Smooth muscle cell of the pulmonary artery (primary cell): Measurements from ENCODE around the gene KRTAP10-9. TPM values are rescaled to one million over a fixed set of nuclear protein-coding genes. Genes with fewer than 3 reads are reported as not detected.

Source experiments
- total RNA-seq: library from RNA; depleted of rRNA; stranded (reverse); fragments of >200 nt; gene quantifications from 2 replicates; pipeline ENCODE4 v1.2.3, GENCODE V29; 2014

The KRTAP10-9 gene, protein sequence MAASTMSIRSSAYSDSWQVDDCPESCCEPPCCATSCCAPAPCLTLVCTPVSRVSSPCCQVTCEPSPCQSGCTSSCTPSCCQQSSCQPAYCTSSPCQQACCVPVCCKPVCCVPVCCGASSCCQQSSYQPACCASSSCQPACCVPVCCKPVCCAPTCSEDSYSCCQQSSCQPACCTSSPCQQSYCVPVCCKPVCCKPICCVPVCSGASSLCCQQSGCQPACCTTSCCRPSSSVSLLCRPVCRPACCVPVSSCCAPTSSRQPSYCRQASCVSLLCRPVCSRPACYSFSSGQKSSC
- total RNA-seq: not detected in 2 replicates

DNA sequence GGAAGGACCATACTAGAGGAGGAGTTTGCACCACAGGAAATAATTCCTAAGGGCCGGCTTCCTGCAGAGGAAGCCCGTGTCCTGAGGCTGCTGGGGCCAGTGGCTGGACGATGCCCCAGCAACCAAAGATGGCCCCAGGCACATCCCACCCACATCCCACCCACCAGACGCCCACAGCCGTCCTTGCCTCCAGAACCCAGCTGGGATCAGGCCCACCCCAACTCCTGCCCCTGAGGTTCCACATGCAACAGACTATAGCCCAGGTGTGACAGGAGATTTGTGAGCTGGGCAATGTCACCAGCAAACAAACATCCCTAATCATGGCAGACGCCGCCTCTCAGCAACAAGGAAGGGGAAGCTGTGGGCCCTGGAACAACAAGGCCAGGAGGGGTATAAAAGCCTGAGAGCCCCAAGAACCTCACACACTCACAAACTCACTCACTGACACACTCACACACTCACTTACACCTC, at the start of gene KRTAP10-9:
Gene KRTAP10-9, plus strand, starts transcription at position 421 of the 471 bp plus-strand sequence. CDS start 79 bp downstream, outside the sequence.

DNA sequence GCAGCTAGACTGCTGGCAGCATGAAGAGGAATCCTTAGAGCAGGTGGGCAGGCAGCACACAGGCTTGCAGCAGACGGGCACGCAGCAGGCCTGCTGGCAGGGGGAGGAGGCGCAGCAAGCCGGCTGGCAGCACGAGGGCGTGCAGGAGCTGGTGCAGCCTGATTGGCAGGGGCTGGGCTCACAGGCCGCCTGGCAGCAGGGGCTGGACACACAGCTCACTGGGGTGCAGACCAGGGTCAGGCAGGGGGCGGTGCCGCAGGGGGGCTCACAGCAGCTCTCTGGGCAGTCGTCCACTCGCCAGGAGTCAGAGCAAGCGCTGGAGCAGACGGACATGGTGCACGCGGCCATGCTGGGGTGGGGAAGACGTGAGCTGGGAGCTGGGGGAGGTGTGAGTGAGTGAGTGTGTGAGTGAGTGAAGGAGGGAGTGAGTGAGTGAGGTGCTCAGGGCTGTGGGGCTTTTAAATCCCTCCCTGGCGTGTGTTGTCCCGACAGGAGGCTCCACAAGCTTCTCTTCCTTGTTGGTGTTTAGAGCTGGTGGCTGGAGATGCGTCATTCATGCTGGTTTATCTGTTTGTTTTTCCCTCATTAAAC, 46.6 kb upstream of the KRTAP10-9 start, which contains the start of gene KRTAP10-5:
Gene KRTAP10-5, minus strand, starts transcription at position 374 of the 591 bp plus-strand sequence. Its CDS starts 26 bp downstream, at position 348.

GRCh38 chr21:44592446-44593311, 34.2 kb upstream of the KRTAP10-9 start, which contains the start of gene KRTAP10-6:
TSS of gene KRTAP10-6 (minus strand) at chr21:44592505. CDS start at chr21:44592484, 21 bp downstream.

GRCh38 chr21:44600118-44600978, 26.5 kb upstream of the KRTAP10-9 start, which contains the start of gene KRTAP10-7:
TSS of gene KRTAP10-7 (plus strand) at chr21:44600597. CDS start at chr21:44600622, 25 bp downstream.

DNA sequence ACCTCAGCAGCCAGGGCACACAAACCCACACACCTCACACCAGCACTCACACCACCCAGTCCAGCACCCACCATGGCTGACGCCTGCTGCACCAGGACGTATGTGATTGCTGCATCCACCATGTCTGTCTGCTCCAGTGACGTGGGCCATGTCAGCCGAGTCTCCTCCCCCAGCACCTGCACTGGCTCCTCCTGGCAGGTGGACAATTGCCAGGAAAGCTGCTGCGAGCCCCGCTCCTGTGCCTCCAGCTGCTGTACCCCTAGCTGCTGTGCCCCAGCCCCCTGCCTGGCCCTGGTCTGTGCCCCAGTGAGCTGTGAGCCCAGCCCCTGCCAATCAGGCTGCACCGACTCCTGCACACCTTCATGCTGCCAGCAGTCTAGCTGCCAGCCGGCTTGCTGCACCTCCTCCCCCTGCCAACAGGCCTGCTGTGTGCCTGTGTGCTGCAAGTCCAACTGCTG, 14.8 kb upstream of the KRTAP10-9 start, which contains the start of gene KRTAP10-8:
Gene KRTAP10-8, plus strand, starts transcription at position 51 of the 458 bp plus-strand sequence. Its CDS starts 22 bp downstream, at position 73.

DNA sequence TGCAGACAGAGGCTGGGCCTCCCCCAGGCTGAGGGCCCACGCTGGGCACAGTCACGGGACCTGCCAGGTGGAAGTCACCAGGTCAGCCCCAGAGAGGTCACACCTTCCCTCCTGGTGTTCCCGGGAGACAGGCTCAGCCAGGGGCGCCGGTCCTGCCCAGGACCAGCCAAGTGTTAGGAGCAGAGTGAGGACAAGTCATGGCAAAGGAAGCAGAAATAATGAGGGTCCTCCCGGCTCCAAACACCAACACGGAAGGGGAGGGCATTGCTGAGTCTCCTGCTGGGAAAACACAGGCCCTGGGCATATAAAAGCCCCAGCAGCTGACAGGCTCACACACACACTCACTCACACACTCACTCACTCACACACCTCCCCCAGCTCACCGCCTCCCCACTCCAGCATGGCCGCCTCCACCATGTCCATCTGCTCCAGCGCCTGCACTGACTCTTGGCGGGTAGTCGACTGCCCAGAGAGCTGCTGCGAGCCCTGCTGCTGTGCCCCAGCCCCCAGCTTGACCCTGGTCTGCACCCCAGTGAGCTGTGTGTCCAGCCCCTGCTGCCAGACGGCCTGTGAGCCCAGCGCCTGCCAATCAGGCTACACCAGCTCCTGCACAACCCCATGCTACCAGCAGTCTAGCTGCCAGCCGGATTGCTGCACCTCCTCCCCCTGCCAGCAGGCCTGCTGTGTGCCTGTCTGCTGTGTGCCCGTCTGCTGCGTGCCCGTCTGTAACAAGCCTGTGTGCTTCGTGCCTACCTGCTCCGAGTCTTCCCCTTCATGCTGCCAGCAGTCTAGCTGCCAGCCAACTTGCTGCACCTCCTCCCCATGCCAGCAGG, 10.3 kb downstream of the KRTAP10-9 start, which contains the start of gene KRTAP10-10:
Gene KRTAP10-10, plus strand, starts transcription at position 339 of the 833 bp plus-strand sequence. Its CDS starts 62 bp downstream, at position 401.

GRCh38 chr21:44646366-44647221, 19.7 kb downstream of the KRTAP10-9 start, which contains the start of gene KRTAP10-11:
TSS of gene KRTAP10-11 (plus strand) at chr21:44646414. CDS start at chr21:44646459, 45 bp downstream.

GRCh38 chr21:44654576-44655175, 27.8 kb downstream of the KRTAP10-9 start, which contains the start of gene KRTAP12-4:
TSS of gene KRTAP12-4 (minus strand) at chr21:44654659. CDS start at chr21:44654614, 45 bp downstream.

GRCh38 chr21:44657635-44658540, 31.0 kb downstream of the KRTAP10-9 start, which contains the start of gene KRTAP12-3:
TSS of gene KRTAP12-3 (plus strand) at chr21:44657932. CDS start at chr21:44657980, 48 bp downstream.

DNA sequence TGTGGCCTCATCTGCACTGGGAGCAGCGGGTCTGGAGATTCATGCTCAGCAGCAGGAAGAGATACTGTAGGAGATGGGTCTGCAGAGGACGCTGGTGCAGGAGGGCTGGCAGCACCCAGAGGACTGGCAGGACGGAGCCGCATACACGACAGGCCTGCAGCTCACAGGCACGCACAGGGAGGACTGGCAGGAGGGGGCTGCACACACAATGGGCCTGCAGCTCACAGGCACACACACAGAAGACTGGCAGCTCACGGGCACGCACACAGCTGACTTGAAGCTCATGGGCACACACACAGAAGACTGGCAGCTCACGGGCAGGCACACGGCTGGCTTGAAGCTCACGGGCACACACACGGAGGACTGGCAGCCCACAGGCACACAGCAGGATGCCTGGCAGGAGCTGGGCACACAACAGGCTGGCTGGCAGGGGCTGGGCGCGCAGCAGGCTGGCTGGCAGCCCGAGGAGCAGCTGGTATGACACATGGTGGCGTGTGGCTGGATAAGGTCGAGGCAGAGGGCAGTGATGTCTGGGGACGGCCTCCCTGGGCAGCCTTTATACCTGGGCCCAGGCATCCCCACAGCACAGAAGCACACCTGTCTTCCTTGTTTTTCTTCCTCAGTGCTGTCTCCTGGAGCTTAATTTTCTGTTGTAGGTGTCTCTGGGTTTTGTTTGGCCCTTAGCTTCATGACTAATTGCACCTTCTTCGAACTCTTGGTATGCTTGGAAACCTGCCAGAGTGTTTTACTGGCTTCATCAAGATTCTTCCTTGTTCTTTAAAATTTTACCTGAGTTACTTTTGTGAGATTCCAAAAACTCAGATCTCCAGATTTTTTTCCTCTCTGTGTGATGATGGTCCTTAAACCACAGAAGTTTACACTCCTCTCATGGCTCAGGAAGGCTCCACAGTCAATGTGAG, 39.8 kb downstream of the KRTAP10-9 start, which contains the start of gene KRTAP12-2:
Gene KRTAP12-2, minus strand, starts transcription at position 527 of the 920 bp plus-strand sequence. Its CDS starts 41 bp downstream, at position 486.

Other genes with a start within 250 kb of the KRTAP10-9 start
- gene LRRC3, start 171.6 kb upstream of the KRTAP10-9 start, total RNA-seq: 0.26 and 0.65 TPM in 2 replicates
- gene KRTAP10-1, start 86.9 kb upstream of the KRTAP10-9 start, total RNA-seq: not detected in 2 replicates
- not detected in 2 replicates for gene KRTAP10-2, start 75.6 kb upstream of the KRTAP10-9 start, total RNA-seq
- not detected in 2 replicates for gene KRTAP10-3, start 68.3 kb upstream of the KRTAP10-9 start, total RNA-seq
- gene KRTAP10-4, start 53.4 kb upstream of the KRTAP10-9 start, total RNA-seq: not detected in 2 replicates
- gene KRTAP10-5, start 46.5 kb upstream of the KRTAP10-9 start, total RNA-seq: not detected in 2 replicates
- not detected in 2 replicates for gene KRTAP10-6, start 34.6 kb upstream of the KRTAP10-9 start, total RNA-seq
- gene KRTAP10-7, start 26.5 kb upstream of the KRTAP10-9 start, total RNA-seq: not detected in 2 replicates
- gene KRTAP10-8, start 15.0 kb upstream of the KRTAP10-9 start, total RNA-seq: not detected in 2 replicates
- gene KRTAP10-10, start 10.3 kb downstream of the KRTAP10-9 start, total RNA-seq: not detected in 2 replicates
- gene KRTAP10-11, start 19.3 kb downstream of the KRTAP10-9 start, total RNA-seq: not detected in 2 replicates
- gene KRTAP12-4, start 27.6 kb downstream of the KRTAP10-9 start, total RNA-seq: not detected in 2 replicates
- gene KRTAP12-3, start 30.8 kb downstream of the KRTAP10-9 start, total RNA-seq: not detected in 2 replicates
- gene KRTAP12-2, start 39.8 kb downstream of the KRTAP10-9 start, total RNA-seq: not detected in 2 replicates
- gene KRTAP12-1, start 55.1 kb downstream of the KRTAP10-9 start, total RNA-seq: not detected in 2 replicates
- gene KRTAP10-12, start 70.1 kb downstream of the KRTAP10-9 start, total RNA-seq: not detected in 2 replicates
- gene TSPEAR, start 84.5 kb downstream of the KRTAP10-9 start, total RNA-seq: not detected in 2 replicates
- gene UBE2G2, start 174.7 kb downstream of the KRTAP10-9 start, total RNA-seq: 88.7 and 102 TPM in 2 replicates
- 66.2 and 77.2 TPM in 2 replicates for gene SUMO3, start 191.0 kb downstream of the KRTAP10-9 start, total RNA-seq
- 241 and 282 TPM in 2 replicates for gene PTTG1IP, start 246.6 kb downstream of the KRTAP10-9 start, total RNA-seq